Measurements from ENCODE around the gene VSIG1. TPM values are rescaled to one million over a fixed set of nuclear protein-coding genes. Genes with fewer than 3 reads are reported as not detected.
A peak's percentile ranks its signal among the peaks of the same experiment; 100 is the strongest.

VSIG1 gene
- total and polyA plus RNA-seq, 8 donors, result 0.58 to 402 (median 116) TPM

- Histone ChIP-seq H3K4me1 (peaks cover 0 to 29% (median 7%) of the 10 kb centered on the region in 4 donors), H3K27ac (no peak overlapping the region), H3K4me3 (no peak overlapping the region), H3K36me3 (peaks cover 3 to 35% (median 32%) of the 10 kb centered on the region in 4 donors), H3K9me3 (peaks cover 0 to 3% (median 0%) of the 10 kb centered on the region in 4 donors), H3K27me3 (peaks cover 0 to 4% (median 0%) of the 10 kb centered on the region in 3 donors)
- TF ChIP-seq EP300 (IDR thresholded peaks at IDR 0.05) (no peak), POLR2AphosphoS5 (IDR thresholded peaks at IDR 0.05) (no peak), POLR2A (IDR thresholded peaks at IDR 0.05) (no peak), CTCF (IDR thresholded peaks at IDR 0.05) (no peak)
- DNase-seq, result no peak
- intact Hi-C loops (cut with DNase I; ENCODE audit: low total_unique reads), result no loop called here
- WGBS, 5 donors, result 78 to 99% (median 92%) methylated on average over 6 of the region's 6 CpGs
Observed at GRCh38 chrX:108087792-108088191, 42.9 kb downstream of the VSIG1 start.

- intact Hi-C loops (cut with DNase I; ENCODE audit: low total_unique reads), result no loop called here
- peaks cover 3 to 35% (median 32%) of the 10 kb centered on the region in 4 donors for H3K36me3 ChIP-seq
- no peaks in the 10 kb centered on the region for H3K27me3 ChIP-seq
- WGBS, 5 donors, result 10 to 56% (median 29%) methylated on average over 1 of the region's 1 CpG
- DNase-seq, result no peak
- H3K4me3 ChIP-seq, result no peak overlapping the region
- peaks cover 0 to 3% (median 0%) of the 10 kb centered on the region in 4 donors for H3K9me3 ChIP-seq
- no peak overlapping the region for H3K27ac ChIP-seq
- peaks cover 0 to 29% (median 7%) of the 10 kb centered on the region in 4 donors for H3K4me1 ChIP-seq
- no peak for TF ChIP-seq CTCF (IDR thresholded peaks at IDR 0.05)
- no peak for TF ChIP-seq POLR2AphosphoS5 (IDR thresholded peaks at IDR 0.05)
- no peak for TF ChIP-seq POLR2A (IDR thresholded peaks at IDR 0.05)
- TF ChIP-seq EP300 (IDR thresholded peaks at IDR 0.05), result no peak
Observed at GRCh38 chrX:108088511-108088910, 43.6 kb downstream of the VSIG1 start.

- Histone ChIP-seq H3K36me3 (peaks cover 3 to 21% (median 19%) of the 10 kb centered on the region in 4 donors), H3K4me3 (peak overlapping the region; percentile 46 to 64 (median 64)), H3K27me3 (no peaks in the 10 kb centered on the region), H3K4me1 (peaks cover 0 to 29% (median 7%) of the 10 kb centered on the region in 4 donors), H3K9me3 (peaks cover 0 to 3% (median 0%) of the 10 kb centered on the region in 4 donors), H3K27ac (peak overlapping the region; percentile 84 to 90 (median 88))
- 1 to 44% (median 3%) methylated on average over 15 to 20 of the region's 20 CpGs for WGBS, 5 donors
- TF ChIP-seq EP300 (IDR thresholded peaks at IDR 0.05) (no peak), POLR2AphosphoS5 (IDR thresholded peaks at IDR 0.05) (no peak)
- intact Hi-C loops (cut with DNase I; ENCODE audit: low total_unique reads), result no loop called here
- DNase-seq, result peak in 1 of 2 donors; percentile 20
Observed at GRCh38 chrX:108090491-108091263, 45.8 kb downstream of the VSIG1 start.

- peak in 2 of 7 experiments; percentile 2 to 21 for TF ChIP-seq CTCF (IDR thresholded peaks at IDR 0.05)
- peak in 1 of 4 donors; percentile 66 for TF ChIP-seq POLR2A (IDR thresholded peaks at IDR 0.05)
- peak; percentile 17 to 77 (median 73) for TF ChIP-seq POLR2AphosphoS5 (IDR thresholded peaks at IDR 0.05)
- no peak for TF ChIP-seq EP300 (IDR thresholded peaks at IDR 0.05)
- peak within 1 kb of the TSS; percentile 84 to 90 (median 88) for H3K27ac ChIP-seq
- intact Hi-C loops (cut with DNase I; ENCODE audit: low total_unique reads), result no loop called here
- H3K36me3 ChIP-seq, result peaks cover 3 to 16% (median 15%) of the 10 kb centered on the region in 4 donors
- peaks cover 0 to 29% (median 7%) of the 10 kb centered on the region in 4 donors for H3K4me1 ChIP-seq
- peak within 1 kb of the TSS; percentile 46 to 64 (median 64) for H3K4me3 ChIP-seq
- peak; percentile 92 to 98 for DNase-seq
- WGBS, 5 donors, result 0 to 53% (median 3%) methylated on average over 21 to 47 of the region's 47 CpGs
- peaks cover 0 to 3% (median 0%) of the 10 kb centered on the region in 4 donors for H3K9me3 ChIP-seq
- no peaks in the 10 kb centered on the region for H3K27me3 ChIP-seq
Observed at GRCh38 chrX:108091264-108091877, 46.5 kb downstream of the VSIG1 start, which contains the start of the genes ATG4A and PSMD10. TSS of gene ATG4A (plus strand) at chrX:108091778. CDS start at chrX:108091827, 49 bp downstream. TSS of gene PSMD10 (minus strand) at chrX:108091542. CDS start at chrX:108091520, 22 bp downstream.

Data from stomach (tissue), 9 donors.